Right renal cortex interstitium (tissue), 3 donors: ENCODE measurements around the gene CHRM1. TPM values are rescaled to one million over a fixed set of nuclear protein-coding genes. Genes with fewer than 3 reads are reported as not detected.

Experiments used
- DNase-seq, 3 donors: peaks; one replicate each; pipeline ENCODE4 v3.0.0-alpha.2; 2013; ENCODE audit warnings: low read depth in 3 of 3, low spot score in 2 of 3
- polyA plus RNA-seq, 3 donors: library from polyadenylated mRNA; unstranded; fragments of 120-200 nt; gene quantifications; one replicate each; pipeline ENCODE4 v1.2.1, GENCODE V29; 2013; ENCODE audit not compliant: insufficient read length in 3 of 3

CHRM1 gene
- polyA plus RNA-seq, 3 donors, result 0.04 to 0.15 TPM; not detected in 1

DNA sequence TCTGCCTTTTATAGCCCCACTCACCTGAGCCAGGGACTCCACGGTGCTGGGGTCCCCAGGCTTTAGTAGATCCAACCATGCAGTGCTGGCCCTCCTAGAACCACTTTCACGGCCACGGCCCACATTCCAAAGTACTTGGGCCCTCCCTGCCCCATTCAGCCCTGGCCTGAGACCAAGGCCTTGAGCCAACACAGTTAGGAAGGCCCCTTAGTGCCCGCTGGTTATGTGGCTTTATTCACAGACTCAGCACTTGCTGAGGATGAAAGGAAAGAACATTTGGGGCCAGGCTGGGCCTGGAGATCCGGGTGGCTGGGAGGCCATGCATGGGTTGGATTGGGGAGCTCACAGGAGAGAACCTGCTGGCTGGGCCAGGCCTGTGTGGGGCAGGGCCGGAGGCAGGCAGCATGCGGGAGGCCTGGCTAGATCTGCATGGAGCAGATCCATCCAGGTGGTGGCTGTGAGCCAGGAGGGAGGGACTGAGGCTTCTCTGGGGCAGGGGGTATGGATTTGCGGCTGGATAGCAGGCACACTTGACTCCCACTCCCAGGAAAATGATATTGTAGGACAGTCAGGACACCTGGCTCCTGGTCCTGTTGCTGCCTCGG is 12.6 kb downstream of the CHRM1 start:
- DNase-seq, result no peak

DNA sequence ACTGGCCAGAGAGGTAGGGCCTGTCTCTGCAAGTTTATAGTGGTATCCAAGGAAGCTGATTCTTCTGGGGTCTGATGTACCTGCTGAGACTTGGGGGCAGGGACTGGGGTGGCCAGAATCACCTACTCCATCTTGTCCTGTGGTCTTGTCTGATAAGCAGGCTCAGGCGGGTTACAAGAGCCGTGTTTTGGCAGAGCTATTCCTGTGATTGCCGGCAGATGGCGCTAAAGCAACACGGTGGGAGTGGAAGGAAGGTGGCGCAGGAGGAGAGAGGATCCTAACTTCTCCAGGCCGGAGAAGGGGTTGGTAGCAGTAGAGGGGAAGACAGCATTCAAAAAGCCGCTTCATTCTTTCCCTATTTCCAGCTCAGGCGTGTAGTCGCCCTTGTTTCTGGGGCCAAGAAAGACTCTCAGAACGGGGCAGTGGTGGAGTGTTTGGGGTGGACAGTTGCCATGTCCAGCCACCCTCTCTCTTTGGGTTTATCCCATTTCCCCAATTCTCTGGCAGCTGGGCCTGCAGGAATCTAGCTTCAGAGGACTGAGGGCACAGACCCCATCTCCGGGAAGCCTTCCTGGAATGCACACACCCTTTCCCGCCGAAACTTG is 15.1 kb downstream of the CHRM1 start:
- peak; percentile 62 to 75 (median 70) for DNase-seq

DNA sequence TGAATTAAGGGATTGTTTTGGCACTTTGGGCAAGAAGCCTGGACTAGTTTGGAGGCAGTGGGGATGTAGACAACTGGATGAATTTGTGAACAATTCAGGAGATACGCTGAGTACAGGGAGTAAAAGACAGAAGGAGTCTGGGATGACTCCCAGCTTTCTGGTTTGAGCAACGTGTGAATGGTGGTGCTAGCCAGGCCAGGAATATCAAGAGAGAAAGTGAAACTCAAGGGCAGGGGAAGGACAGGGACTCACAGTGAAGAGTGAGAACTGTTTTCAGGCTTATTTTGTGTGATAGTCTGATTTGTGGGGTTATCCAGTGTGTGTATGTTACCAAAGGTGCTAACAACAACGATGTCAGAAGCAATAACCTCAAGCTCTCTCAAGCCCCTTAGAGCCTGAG is 15.9 kb downstream of the CHRM1 start:
- DNase-seq, result no peak

DNA sequence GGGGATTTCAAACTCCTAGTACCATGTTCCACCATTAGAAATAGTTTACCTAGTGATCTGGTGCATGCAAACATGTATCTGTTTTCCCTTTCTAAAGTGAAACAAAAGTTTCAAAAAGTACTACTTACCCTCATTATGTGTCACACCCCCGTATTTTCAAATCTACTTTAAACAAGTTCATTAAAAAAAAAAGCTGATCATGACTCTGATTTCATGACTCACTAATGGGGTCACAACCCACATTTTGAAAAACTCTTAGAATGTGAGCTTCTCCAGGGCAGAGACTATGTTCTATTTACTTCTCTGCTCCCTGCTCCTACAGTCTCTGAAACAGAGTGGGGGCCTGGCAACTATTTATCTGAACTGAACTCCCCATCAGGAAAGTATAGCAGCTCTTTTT is 18.2 kb downstream of the CHRM1 start:
- no peak for DNase-seq

DNA sequence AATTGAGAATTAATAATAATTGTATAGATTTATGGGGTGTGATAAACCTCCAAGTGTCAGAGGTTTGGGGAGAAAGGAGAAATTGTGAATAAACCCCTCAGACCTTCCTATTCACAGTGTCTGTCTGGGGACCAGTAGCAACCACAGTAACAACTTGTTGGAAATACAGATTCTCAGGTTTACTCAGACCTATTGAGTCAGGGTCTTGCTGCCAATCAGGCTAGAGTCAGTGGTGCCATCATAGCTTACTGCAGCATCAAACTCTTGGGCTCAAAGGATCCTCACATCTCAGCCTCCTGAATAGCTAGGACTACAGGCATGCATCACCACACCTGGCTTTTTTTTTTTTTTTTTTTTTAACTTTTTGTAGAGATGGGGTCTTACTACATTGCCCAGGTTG is 23.1 kb downstream of the CHRM1 start:
- no peak for DNase-seq

DNA sequence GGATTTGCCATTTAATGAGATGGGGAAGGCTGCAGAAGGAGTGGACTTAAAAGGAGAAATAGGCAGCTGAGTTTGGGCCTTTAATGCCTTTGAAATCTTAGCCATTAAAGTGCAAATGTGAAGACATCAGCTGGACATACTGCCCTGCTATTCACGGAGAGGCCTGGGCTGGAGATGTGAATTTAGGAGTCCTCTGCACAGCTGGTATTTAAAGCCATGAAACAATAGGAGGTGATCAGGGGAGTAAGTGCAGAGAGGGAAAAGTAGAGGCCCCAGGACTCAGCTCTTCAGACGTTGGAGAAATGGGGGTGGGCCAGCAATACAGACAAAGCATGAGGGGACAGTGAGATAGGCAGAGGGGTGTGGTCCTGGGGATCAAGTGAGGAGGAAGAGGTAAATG is 23.9 kb downstream of the CHRM1 start:
- no peak for DNase-seq

DNA sequence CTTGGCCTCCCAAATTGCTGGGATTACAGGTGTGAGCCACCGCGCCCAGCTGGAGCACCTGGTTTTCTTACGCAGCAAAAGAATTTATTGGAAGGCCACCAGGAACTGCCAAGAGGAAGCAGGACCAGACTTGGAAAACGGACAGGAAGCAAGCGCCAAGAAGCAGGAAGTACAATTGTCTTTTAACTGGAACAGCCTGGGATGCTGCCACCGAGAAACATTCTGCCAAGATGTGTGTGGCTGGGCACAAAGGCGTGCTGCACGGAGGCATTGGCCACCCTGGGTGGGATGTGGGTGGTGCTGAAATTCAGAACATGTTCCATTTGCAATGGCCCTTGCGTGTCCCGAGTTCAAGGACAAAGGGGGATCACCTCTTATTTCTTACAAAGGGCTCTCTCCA is 25.1 kb downstream of the CHRM1 start:
- DNase-seq, result no peak

DNA sequence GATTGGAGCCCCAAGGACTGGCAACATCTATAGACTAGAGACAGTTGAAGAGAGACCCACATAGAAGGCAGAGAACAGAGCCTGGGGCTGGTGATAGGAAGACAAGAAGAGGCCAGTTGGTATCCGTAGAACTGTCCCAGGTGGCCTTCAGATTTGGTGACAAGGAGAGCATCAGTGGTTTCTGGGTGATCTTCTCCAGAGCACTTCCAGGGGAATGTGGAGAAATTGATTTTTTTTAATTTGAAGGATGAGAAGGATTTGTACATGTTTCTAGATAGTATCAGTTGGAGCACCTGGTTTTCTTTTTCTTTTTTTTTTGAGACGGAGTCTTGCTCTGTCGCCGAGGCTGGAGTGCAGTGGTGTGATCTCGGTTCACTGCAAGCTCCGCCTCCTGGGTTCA is 25.7 kb downstream of the CHRM1 start:
- DNase-seq, result no peak

DNA sequence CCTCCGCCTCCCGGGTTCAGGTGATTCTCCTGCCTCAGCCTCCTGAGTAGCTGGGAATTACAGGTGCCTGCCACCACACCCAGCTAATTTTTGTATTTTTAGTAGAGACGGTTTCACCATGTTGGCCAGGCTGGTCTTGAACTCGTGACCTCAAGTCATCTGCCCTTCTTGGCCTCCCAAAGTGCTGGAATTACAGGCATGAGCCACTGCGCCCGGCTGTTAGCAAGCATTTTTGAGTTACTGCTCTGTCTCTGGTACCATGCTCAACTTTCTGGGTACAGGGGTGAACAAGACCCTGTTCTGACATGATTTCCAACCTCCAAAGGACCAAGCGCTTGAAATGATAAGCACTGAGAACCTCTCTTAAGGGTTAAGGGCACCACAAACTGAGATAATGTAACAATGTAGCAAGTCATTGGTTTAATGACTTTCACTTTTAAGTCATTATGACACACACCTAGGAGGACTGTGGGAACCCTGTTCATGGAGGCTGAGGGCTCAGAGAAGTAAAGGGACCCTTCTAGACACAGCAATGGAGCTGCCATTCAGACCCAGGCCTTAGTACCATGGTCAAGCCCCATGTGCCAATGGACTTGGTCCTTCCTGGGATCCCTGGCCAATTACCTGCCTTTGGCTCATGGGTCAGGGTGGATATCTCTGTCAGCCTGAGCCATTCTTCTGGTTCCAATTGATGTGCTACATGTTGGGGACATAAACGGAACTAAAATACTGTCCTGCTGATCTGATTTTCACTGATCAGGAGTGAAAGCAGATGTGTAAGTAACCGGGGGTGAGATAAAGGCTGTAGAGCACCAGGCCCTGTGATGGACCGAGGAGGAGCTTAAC is 28.9 kb downstream of the CHRM1 start:
- no peak for DNase-seq

DNA sequence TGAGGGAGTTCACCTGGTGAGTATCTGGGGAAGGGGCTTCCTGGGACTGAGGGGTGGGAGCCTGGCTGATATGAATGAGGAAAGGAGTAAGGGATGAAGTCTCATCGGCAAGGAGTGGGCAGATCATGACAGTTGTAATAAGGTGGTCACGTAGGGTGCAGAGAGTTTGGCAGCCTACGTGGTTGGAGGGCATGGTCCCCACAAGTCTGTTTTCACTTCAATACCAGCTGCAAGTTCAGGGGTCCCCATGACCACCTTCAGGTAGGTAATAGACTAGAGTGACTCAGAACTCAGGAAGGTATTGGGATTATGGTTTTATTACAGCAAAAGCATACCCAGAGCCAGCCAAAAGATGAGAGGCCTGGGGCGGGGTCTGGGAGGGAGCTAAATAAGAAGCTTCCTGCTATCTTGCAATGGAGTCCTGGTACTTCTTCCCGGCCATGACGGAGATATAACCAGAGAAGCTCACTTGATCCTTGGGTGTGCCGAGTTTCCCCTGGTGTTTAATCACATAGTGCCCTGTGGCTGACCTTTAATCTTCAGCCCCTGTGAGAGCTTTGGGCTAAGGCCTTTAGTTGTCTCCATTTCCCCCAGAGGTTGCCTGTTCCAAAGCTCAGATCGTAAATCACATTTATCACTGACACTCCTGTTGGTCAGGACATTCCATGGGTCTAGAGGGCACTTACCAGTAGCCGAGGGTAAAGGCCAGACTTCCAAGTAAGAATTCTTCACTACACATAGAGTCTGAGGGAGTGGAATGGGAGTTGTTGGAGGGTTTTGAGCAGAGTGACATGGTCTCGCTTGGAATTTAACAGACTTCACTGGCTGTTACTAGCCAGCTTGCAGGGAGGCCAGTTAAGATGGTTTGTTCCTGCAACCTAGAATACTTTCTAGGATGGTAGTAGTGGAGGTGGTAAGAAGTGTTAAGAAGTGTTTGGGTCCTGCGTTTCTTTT is 31.4 kb downstream of the CHRM1 start:
- peak in 1 of 3 donors; percentile 47 for DNase-seq

DNA sequence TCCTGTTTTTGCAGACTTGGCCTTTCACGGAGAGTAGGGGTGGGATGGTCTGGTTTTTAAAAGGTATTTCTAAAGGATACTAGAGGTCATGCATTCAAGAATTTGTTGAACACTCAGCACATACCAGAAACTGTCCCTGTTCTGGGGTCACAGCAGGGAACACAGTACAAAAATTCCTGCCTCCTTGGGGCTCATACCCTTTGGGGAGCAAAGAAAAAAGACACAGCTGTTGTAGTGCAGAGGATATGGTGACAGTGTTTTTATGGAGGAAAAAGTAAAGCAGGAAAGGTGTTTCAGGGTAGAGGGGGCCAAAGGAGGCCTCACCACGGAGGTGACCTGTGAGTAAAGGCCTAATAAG is 32.1 kb downstream of the CHRM1 start:
- DNase-seq, result no peak

DNA sequence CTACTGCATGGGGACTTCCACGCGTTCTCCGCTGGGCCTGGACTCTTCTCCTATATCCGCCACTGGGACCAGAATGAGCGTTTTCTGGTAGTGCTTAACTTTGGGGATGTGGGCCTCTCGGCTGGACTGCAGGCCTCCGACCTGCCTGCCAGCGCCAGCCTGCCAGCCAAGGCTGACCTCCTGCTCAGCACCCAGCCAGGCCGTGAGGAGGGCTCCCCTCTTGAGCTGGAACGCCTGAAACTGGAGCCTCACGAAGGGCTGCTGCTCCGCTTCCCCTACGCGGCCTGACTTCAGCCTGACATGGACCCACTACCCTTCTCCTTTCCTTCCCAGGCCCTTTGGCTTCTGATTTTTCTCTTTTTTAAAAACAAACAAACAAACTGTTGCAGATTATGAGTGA is 32.8 kb downstream of the CHRM1 start:
- DNase-seq, result no peak

DNA sequence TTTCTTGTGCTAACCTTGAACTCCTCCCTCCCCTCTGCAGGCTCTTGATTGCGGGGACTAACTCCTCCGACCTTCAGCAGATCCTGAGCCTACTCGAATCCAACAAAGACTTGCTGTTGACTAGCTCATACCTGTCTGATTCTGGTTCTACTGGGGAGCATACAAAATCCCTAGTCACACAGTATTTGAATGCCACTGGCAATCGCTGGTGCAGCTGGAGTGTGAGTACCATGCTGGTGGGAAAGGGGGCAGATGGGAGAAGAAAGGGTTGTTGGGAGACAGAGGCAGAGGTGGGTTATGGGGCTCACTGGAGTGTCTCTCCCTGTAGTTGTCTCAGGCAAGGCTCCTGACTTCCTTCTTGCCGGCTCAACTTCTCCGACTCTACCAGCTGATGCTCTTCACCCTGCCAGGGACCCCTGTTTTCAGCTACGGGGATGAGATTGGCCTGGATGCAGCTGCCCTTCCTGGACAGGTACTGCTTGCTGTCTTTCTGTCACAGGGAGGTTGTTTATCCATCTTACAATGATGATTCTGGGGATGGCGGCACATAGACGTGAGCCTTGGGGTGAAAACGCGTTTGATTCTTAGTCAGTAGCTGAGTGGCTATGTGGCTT is 35.9 kb downstream of the CHRM1 start:
- no peak for DNase-seq

DNA sequence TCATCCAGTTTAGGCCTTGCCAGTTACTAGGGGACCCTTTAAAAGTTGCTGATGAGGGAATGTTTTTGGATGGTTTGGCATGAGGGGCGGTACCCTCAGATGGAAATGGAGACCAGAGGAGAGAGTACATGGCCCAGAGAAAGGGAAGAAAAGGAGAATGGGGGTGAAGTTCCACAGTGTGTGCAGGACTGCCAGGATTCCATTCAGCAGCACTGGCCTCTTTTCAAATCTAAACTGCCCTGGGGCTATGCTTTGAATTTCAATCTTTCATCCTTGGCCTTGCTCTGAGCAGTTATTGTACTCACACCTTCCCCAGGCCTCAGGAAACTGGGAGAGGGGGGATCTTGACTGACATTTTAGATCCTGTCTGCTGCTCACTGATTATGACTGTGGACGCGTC is 37.5 kb downstream of the CHRM1 start:
- no peak for DNase-seq

DNA sequence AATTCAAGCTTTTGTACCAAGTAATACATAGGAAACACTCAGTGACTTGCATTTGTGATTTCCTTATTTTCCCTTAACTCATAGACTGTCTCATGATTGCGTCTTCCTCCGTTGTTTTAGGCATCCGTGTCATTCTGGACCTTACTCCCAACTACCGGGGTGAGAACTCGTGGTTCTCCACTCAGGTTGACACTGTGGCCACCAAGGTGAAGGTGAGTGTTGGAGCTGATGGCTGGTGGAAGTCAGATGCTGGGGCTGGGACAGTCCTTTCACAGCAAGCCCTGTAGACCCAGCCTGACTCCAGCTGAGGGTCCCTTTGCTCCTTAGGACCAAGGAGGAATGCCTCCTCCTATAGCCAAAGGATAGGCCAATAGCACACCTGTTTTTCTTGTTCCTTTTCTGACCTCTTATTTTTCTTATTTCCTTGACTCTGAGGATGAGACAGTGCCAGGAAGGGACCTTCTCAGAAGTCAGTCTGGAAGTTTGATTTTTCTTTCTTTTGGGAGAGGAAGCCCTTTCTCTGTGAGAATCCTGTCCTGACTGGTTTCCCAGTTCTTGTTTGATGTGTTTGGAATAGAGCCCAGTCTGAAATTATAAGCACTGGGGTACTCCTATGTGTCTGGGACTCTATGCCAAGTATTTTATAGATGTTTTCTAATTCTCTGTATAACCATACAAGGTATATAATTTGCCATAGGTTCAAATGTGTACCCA is 38.2 kb downstream of the CHRM1 start:
- DNase-seq, result no peak

DNA sequence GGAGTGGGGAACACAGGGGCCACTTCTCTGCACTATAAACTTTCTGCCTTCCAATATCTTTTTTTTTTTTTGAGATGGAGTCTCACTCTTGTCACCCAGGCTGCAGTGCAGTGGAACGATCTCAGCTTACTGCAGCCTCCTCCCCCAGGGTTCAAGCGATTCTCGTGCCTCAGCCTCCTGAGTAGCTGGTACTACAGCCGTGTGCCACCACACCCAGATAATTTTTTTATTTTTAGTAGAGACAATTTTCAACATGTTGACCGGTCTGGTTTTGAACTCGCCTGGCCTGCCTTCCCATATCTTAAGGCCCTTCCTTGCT is 38.8 kb downstream of the CHRM1 start:
- DNase-seq, result no peak

DNA sequence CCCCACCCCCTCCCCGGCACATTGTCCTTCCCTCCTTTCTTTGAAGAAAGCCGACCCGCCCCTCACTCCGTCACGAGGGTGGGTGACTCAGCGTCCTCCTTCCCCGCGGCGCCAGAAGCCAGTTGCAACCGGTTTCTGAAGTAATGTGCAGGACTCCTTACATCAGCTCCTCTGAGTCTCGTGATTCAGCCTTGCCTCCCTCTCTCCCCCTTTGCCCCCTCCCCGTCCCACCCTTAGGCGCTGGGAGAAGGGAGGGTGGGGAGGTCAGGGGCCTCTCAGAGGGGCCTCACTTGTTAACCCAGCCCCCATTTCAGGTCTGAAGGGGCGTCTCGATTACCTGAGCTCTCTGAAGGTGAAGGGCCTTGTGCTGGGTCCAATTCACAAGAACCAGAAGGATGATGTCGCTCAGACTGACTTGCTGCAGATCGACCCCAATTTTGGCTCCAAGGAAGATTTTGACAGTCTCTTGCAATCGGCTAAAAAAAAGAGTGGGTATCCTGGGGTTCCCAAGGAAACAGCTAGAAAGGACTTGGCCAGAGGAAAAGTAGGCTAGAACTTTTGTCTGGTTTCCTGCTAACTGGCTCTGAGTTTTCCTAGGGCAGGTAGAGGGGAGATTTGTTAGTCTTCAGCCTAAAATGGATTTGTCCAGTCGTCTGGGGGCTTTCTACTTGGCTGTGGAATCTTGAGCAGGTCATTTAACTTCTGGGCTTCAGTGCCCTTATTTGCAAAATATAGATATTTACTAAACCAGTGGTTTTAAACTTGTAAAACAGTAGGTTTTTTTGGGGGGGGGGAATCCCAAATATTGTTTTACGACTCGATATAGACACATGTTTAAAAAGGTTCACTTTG is 39.4 kb downstream of the CHRM1 start:
- peak; percentile 80 to 90 (median 88) for DNase-seq

DNA sequence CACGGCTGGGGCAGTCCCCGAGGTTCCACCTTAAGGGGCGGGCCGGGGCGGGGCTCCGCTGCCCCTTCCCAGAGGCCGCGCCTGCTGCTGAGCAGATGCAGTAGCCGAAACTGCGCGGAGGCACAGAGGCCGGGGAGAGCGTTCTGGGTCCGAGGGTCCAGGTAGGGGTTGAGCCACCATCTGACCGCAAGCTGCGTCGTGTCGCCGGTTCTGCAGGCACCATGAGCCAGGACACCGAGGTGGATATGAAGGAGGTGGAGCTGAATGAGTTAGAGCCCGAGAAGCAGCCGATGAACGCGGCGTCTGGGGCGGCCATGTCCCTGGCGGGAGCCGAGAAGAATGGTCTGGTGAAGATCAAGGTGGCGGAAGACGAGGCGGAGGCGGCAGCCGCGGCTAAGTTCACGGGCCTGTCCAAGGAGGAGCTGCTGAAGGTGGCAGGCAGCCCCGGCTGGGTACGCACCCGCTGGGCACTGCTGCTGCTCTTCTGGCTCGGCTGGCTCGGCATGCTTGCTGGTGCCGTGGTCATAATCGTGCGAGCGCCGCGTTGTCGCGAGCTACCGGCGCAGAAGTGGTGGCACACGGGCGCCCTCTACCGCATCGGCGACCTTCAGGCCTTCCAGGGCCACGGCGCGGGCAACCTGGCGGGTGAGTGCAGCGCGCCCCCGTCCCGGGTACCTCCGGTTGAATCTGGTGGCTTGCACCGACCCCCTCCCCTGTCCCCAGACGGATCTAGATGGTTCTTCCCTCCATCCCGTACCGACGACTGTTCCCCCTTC is 40.2 kb downstream of the CHRM1 start, which contains the start of gene SLC3A2:
Gene SLC3A2 (plus strand): TSS at position 94 of the 776 bp plus-strand sequence. CDS start 128 bp downstream, at position 222.
- DNase-seq, result peak; percentile 72 to 83 (median 77)
